Kidney capillary endothelial cell (primary cell): ENCODE data around the gene P3H2.
"Not testable (repeated sequence)": the region's sequence is repeated elsewhere in the genome, so short reads cannot be mapped to it uniquely, and the experiment has no call there.

Experiments used
- DNase-seq: peaks from one replicate; pipeline ENCODE4 v3.0.0-alpha.2; 2018; ENCODE audit warnings: low spot score

P3H2 gene

GRCh38 chr3:190120269-190121060, at the start of gene P3H2:
P3H2 (minus strand) TSS chr3:190120897; CDS start chr3:190120731, 166 bp downstream.
- peak; percentile 84 for DNase-seq

GRCh38 chr3:190169877-190170276, 49.2 kb upstream of the P3H2 start:
- DNase-seq, result no peak

GRCh38 chr3:190169243-190169642, 48.5 kb upstream of the P3H2 start:
- DNase-seq, result no peak

DNA sequence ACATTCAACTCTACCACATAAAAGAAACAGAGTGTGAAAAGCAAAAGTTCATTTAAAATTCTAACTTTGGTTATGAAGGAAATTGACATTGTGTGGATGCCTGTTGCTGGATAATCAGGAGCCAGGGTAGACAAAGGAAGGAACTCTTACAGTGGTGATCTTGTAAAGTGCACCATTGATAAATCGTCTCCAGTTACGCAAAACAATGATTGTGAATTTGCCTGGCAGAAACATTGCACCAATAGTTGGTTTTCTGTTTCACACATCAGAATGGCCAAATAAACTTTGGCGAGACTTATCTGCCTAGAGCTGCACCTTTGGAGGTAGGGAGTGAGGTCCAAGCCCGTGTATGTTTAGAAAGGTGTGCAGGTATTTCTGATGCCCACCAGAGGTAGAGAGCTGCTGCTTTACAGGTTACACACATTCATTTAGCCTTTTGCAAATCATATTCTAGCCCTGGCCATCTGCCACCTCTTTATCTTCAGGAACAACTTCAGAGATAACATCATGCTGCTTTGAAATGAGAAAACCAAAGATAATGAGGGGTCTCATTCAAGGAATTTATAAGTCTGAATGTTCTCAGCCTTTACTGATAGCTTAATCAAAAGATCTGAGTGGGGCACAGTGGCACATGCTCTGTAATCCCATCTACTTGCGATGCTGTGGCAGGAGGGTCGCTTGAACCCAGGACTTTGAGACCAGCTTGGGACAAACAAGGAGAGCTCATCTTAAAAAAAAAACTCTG, 47.4 kb upstream of the P3H2 start:
- no peak for DNase-seq

- no peak for DNase-seq
Observed at GRCh38 chr3:190166948-190167347, 46.3 kb upstream of the P3H2 start.

- no peak for DNase-seq
Observed at GRCh38 chr3:190165253-190165652, 44.6 kb upstream of the P3H2 start.

- DNase-seq, result not testable (repeated sequence)
Observed at GRCh38 chr3:190162013-190162412, 41.3 kb upstream of the P3H2 start.

- no peak for DNase-seq
Observed at GRCh38 chr3:190159902-190160435, 39.3 kb upstream of the P3H2 start.

DNA sequence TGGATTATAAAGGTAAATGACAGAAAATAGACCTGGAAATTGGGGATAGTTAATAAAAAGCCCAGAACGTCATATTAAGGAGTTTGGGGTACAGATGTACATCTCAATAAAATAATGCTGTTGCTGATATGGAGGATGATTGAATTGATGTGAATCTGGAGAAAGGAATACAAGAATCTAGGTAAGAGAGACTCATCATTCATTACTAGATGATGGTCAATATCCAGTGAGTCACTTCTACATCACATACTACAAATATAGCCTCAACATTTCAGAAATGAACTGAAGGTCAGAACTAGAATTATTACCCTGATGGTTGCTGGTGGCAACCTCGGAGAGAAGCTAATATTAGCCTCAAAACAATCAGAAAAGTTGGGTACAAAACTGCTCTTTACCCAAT, 37.6 kb upstream of the P3H2 start:
- no peak for DNase-seq

GRCh38 chr3:190155752-190156151, 35.1 kb upstream of the P3H2 start:
- no peak for DNase-seq

DNA sequence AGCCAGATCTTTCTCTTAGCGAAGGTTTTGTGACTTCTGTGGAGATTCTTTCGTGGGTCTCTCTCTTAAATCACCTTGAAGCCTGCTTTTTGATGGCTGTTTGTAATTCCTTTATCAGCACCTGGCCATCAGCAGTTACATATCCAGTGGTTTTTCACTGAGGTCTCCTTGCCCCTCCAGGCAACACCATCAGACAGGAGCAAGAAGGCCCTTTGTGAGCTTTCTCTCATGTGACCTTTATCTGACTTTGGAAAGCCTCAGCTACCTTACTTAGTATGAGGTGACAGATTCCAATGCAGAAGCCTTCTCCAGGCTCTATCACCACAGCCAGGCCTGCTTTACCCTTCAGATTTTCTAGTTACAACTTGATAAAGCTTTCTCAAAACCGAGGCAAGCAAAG, 30.0 kb upstream of the P3H2 start:
- DNase-seq, result no peak

DNA sequence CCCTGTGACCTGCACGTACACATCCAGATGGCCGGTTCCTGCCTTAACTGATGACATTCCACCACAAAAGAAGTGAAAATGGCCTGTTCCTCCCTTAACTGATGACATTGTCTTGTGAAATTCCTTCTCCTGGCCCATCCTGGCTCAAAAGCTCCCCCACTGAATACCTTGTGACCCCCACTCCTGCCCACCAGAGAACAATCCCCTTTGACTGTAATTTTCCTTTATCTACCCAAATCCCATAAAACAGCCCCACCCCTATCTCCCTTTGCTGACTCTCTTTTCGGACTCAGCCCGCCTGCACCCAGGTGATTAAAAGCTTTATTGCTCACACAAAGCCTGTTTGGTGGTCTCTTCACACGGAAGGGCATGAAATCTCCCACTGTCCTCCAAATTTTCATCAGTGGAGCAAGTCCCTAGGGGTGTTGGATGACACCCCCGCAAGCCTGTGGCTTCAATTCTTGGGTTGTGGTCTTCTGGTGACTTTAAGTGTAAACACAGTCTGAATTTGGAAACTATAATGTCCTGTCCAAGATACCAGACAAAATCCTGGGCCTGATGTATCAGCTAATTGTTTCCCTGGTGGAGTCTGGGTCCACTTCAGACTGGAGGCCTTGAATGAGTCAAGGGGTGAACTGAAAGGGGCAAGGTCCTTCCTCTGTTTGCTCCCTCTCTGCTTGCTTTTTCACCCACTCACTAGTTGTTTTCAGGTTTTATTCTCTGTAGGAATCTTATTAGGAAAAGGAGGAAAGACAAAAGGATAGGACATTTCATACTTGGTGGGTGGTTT, 29.3 kb upstream of the P3H2 start:
- DNase-seq, result not testable (repeated sequence)

DNA sequence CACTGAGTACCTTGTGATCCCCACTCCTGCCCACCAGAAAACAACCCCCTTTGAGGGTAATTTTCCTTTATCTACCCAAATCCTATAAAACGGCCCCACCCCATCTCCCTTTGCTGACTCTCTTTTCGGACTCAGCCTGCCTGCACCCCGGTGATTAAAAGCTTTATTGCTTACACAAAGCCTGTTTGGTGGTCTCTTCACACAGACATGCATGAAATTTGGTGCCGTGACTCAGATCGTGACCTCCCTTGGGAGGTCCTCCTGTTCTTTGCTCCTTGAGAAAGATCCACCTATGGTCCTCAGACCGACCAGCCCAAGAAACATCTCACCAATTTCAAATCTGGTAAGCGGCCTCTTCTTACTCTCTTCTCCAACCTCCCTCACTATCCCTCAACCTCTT, 24.1 kb upstream of the P3H2 start:
- not testable (repeated sequence) for DNase-seq

DNA sequence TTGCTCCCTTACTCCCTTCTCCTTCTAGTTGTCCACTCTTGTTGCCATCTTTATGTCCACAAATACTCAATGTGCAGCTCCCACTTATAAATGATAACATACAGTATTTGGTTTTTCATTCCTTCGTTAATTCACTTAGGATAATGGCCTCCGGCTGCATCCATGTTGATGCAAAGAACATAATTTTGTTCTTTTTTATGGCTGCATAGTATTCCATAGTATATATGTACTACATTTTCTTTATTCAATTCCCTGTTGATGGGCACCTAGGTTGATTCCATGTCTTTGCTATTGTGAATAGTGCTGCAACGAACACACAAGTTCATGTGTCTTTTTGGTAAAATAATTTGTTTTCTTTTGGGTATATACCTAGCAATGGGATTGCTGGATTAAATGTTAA, 21.3 kb upstream of the P3H2 start:
- no peak for DNase-seq

DNA sequence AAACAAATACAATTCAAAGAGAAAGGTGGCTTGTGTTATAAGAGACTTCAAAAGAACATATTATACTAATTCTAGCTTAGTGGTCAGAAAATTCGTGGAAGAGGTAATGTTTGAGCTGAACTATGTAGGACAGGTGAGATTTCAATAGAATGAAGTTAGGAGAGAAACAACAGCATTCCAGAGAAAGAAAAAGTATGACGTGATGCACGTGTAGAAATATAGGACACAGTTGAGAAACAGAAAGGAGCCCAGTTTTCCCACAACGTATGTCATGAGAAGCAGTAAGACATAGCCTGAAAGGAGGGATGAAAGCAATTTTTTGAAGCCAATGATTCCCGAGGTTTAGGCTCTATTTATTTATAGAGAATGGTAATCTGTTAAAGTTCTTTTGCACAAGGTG, 18.7 kb upstream of the P3H2 start:
- DNase-seq, result no peak

- DNase-seq, result no peak
Observed at GRCh38 chr3:190132371-190132770, 11.7 kb upstream of the P3H2 start.

DNA sequence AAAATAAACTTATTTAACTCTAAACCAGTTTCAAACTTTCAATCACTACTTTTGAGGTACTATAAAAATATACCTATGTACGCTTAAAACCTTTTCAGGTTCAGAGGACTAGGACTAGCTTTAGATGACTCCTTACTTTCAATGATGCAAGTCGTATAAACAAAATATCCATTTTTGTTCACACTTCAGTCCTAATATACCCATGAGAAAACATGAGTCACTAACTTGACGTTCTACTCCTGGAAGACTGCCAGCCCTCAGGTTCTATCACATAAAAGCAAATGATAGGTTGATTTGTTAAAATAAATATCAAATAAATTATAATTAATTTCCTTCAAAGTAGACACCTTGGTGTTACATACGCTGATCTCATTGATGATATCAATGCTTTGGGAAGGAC, 10.6 kb upstream of the P3H2 start:
- DNase-seq, result peak; percentile 59

- DNase-seq, result no peak
Observed at GRCh38 chr3:190130696-190131095, 10.0 kb upstream of the P3H2 start.

GRCh38 chr3:190130037-190130436, 9.3 kb upstream of the P3H2 start:
- DNase-seq, result no peak

GRCh38 chr3:190127797-190128196, 7.1 kb upstream of the P3H2 start:
- DNase-seq, result no peak

DNA sequence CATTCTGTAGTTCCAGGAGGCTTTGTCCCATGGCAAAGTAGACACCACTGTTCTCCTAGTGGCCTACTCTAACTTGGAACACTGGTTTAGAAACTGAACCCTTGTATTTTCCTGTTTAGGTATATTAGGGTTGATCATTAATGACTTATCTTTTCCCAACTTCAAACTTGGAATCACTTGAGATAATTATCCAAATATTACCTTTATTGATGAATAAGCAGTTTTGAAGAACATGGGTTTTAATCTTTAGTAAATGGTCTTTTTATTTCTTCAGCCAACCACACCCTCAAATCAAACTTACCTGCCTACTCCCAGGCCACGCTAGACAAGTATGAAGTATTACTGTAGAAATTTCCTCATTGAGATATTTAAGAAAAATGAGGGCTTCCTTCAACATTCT, 6.5 kb upstream of the P3H2 start:
- DNase-seq, result no peak

DNA sequence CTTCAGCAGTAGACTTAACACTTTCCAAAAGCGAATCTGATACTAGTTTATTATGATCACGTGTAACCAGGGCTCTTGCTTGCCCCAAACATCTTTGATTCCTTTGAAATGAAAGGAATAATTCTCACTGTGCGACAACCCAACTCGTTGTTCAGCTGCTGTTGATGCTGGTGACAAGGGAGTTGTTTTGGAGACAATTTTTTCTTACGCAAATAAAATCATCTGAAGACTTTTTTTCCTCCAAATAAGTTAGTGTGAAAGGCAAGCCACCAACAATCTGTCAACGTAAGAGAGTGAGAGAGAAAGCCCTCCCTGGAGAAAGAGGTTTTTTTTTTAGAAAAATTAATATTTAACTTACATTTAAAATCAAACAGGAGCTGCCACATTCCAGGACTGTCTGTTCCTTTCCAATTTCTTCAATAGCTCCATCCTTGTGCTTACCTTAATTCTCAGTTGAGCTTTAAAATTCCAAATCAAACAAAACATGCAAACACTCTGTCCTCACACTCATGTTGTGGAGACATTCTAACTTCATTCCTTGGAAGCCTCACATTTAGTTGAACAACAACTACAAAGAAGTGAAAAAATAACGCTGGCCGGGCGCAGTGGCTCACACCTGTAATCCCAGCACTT, 4.9 kb upstream of the P3H2 start:
- no peak for DNase-seq
